ENCODE data around the gene RPL19.

Gene RPL19

DNA sequence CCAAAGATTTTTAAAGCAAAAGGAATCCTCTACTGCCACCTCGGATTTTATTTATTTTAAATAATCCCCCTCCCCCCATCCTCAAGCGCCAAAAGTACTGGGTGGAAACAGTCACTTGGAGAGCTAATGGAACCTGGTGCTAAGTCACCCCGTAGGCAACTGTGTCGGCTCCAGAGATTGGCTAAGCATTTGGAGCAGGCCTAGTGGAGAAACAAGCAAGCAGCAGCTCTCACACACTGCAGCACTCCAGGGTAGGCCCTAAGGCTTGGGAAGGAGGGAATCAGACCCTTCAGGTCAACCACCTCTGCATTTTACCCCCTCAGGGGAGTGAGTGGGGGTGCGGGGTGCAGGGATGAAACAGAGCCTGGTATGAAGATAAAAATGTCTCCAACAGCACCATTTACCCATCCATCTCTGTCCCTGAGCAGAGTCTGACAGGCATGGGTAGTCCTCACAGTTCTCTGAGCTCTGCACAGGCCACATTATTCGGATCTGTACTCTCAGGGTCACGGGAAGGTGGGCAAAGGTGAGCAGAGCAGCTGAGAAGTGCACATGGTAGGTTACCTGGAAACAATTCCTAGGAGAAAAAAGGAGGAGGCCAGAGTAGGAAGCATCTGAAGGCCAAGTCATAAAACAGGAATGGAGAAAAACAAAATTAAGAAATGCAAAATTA lies 52.8 kb downstream of the RPL19 start:
- no peak for DNase-seq
